GM21515 (cell line): Measurements from ENCODE around the gene SLC25A18.
"Not testable (repeated sequence)": the region's sequence is repeated elsewhere in the genome, so short reads cannot be mapped to it uniquely, and the experiment has no call there.

Source experiments
- ATAC-seq: cut with Tn5 transposase; IDR thresholded peaks from one replicate; pipeline ENCODE4 v1.9.1; 2021; ENCODE audit not compliant: unreplicated experiment

The SLC25A18 gene

GRCh38 chr22:17603668-17604067 lies 40.4 kb downstream of the SLC25A18 start:
- ATAC-seq: no peak

GRCh38 chr22:17606496-17606895 lies 43.2 kb downstream of the SLC25A18 start:
- no peak for ATAC-seq

GRCh38 chr22:17607891-17608521 lies 44.7 kb downstream of the SLC25A18 start:
- ATAC-seq: no peak

GRCh38 chr22:17612057-17612456 lies 48.8 kb downstream of the SLC25A18 start:
- ATAC-seq: no peak

- no peak for ATAC-seq
Observed at GRCh38 chr22:17613280-17613679, 50.0 kb downstream of the SLC25A18 start.

GRCh38 chr22:17627961-17628405 lies 64.7 kb downstream of the SLC25A18 start:
- no peak for ATAC-seq

- ATAC-seq: peak; percentile 98
Observed at GRCh38 chr22:17628406-17629172, 65.3 kb downstream of the SLC25A18 start, which contains the start of gene ATP6V1E1. Gene ATP6V1E1, minus strand, starts transcription at chr22:17628749. Its CDS starts 114 bp downstream, at chr22:17628635.

GRCh38 chr22:17629173-17629489 lies 65.8 kb downstream of the SLC25A18 start:
- ATAC-seq: no peak

GRCh38 chr22:17629641-17630040 lies 66.3 kb downstream of the SLC25A18 start:
- no peak for ATAC-seq

GRCh38 chr22:17631076-17631565 lies 67.8 kb downstream of the SLC25A18 start:
- ATAC-seq: no peak

- ATAC-seq: no peak
Observed at GRCh38 chr22:17633217-17633997, 70.1 kb downstream of the SLC25A18 start.

- no peak for ATAC-seq
Observed at GRCh38 chr22:17633998-17634323, 70.7 kb downstream of the SLC25A18 start.

- ATAC-seq: no peak
Observed at GRCh38 chr22:17634696-17635095, 71.4 kb downstream of the SLC25A18 start.

- not testable (repeated sequence) for ATAC-seq
Observed at GRCh38 chr22:17636850-17637249, 73.6 kb downstream of the SLC25A18 start.

- no peak for ATAC-seq
Observed at GRCh38 chr22:17637490-17638181, 74.3 kb downstream of the SLC25A18 start.

GRCh38 chr22:17638182-17638431 lies 74.8 kb downstream of the SLC25A18 start:
- ATAC-seq: peak; percentile 13

- peak; percentile 88 for ATAC-seq
Observed at GRCh38 chr22:17638432-17639246, 75.3 kb downstream of the SLC25A18 start, which contains the start of gene BCL2L13. Gene BCL2L13, plus strand, starts transcription at chr22:17638757. Its CDS starts 16,955 bp downstream, at chr22:17655712.

- no peak for ATAC-seq
Observed at GRCh38 chr22:17639247-17639741, 76.0 kb downstream of the SLC25A18 start.
